Fibroblast of pulmonary artery (primary cell): ENCODE results near the gene MACROD2.

ENCODE experiments used
- DNase-seq: peaks from one replicate; pipeline ENCODE4 v3.0.0-alpha.2; 2010; ENCODE audit warnings: low read depth
- H3K4me3 ChIP-seq: replicated peaks from 2 replicates; pipeline ENCODE4 v1.5.1; 2011; ENCODE audit warnings: low read depth, mild to moderate bottlenecking, control low read depth, low read length, moderate library complexity
- CTCF ChIP-seq: IDR thresholded peaks from 2 replicates; pipeline ENCODE4 v1.5.1; 2011; ENCODE audit warnings: mild to moderate bottlenecking, control low read depth, low read length, inconsistent platforms; ENCODE audit errors: missing control alignments

The MACROD2 gene

GRCh38 chr20:15445056-15445840 is 1449.9 kb downstream of the MACROD2 start:
- TF ChIP-seq CTCF = no peak
- no peak overlapping the region for H3K4me3 ChIP-seq
- DNase-seq = no peak

- H3K4me3 ChIP-seq = no peak overlapping the region
- DNase-seq = no peak
Measured at GRCh38 chr20:15446373-15446772, 1451.1 kb downstream of the MACROD2 start.

GRCh38 chr20:15447549-15447948 is 1452.2 kb downstream of the MACROD2 start:
- H3K4me3 ChIP-seq = no peak overlapping the region
- no peak for TF ChIP-seq CTCF
- DNase-seq = no peak

More at GRCh38 chr20:15446373-15446772, 1451.1 kb downstream of the MACROD2 start:
- no peak for TF ChIP-seq CTCF

- no peak for DNase-seq
- no peak overlapping the region for H3K4me3 ChIP-seq
- TF ChIP-seq CTCF = no peak
Measured at GRCh38 chr20:15449061-15449460, 1453.7 kb downstream of the MACROD2 start.

GRCh38 chr20:15451241-15451640 is 1455.9 kb downstream of the MACROD2 start:
- no peak for TF ChIP-seq CTCF
- no peak for DNase-seq
- H3K4me3 ChIP-seq = no peak overlapping the region

- DNase-seq = no peak
- TF ChIP-seq CTCF = no peak
- H3K4me3 ChIP-seq = no peak overlapping the region
Measured at GRCh38 chr20:15455279-15455678, 1460.0 kb downstream of the MACROD2 start.

- DNase-seq = no peak
- no peak overlapping the region for H3K4me3 ChIP-seq
- TF ChIP-seq CTCF = no peak
Measured at GRCh38 chr20:15461938-15462337, 1466.6 kb downstream of the MACROD2 start.
